ENCODE measurements around the gene SUPT4H1. TPM values are rescaled to one million over a fixed set of nuclear protein-coding genes. Genes with fewer than 3 reads are reported as not detected.

Gene SUPT4H1
- total and polyA plus RNA-seq, 9 of the 15 experiments (the other 6 are each of a cell fraction or from before 2014, with no cell fraction given) = 62.1 to 320 (median 117) TPM

DNA sequence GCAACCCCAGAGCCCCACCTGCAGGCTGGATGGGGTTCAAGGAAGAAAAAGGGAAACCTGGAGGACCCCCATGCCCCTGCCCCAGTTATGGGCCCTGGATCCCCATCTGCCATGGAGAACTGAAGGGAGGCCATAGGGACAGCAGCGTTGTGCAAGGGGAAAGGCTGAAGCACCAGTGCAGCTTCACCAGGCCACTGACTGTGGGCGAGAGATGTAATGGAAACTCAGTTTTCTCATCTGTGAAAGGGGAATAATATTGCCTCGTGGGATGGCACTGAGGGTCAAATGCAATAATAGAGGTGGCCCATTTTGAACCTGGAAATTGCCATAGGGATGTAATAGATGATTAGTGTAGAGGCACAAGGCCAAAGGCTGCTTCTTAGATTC lies 13.6 kb downstream of the SUPT4H1 start (continued):
- TF ChIP-seq, protein P1, sequence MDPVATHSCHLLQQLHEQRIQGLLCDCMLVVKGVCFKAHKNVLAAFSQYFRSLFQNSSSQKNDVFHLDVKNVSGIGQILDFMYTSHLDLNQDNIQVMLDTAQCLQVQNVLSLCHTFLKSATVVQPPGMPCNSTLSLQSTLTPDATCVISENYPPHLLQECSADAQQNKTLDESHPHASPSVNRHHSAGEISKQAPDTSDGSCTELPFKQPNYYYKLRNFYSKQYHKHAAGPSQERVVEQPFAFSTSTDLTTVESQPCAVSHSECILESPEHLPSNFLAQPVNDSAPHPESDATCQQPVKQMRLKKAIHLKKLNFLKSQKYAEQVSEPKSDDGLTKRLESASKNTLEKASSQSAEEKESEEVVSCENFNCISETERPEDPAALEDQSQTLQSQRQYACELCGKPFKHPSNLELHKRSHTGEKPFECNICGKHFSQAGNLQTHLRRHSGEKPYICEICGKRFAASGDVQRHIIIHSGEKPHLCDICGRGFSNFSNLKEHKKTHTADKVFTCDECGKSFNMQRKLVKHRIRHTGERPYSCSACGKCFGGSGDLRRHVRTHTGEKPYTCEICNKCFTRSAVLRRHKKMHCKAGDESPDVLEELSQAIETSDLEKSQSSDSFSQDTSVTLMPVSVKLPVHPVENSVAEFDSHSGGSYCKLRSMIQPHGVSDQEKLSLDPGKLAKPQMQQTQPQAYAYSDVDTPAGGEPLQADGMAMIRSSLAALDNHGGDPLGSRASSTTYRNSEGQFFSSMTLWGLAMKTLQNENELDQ (CRISPR knock-in tag; IDR thresholded peaks at IDR 0.05; ENCODE audit: borderline replicate concordance) = no peak
- TF ChIP-seq SRSF1 (IDR thresholded peaks at IDR 0.05; ENCODE audit: low read depth, low read length) = no peak
- TF ChIP-seq ATF3 (IDR thresholded peaks at IDR 0.05) = no peak
- no peak for TF ChIP-seq ATF3 (CRISPR knock-in tag; conservative IDR thresholded peaks at IDR 0.05)
- TF ChIP-seq, protein P2, sequence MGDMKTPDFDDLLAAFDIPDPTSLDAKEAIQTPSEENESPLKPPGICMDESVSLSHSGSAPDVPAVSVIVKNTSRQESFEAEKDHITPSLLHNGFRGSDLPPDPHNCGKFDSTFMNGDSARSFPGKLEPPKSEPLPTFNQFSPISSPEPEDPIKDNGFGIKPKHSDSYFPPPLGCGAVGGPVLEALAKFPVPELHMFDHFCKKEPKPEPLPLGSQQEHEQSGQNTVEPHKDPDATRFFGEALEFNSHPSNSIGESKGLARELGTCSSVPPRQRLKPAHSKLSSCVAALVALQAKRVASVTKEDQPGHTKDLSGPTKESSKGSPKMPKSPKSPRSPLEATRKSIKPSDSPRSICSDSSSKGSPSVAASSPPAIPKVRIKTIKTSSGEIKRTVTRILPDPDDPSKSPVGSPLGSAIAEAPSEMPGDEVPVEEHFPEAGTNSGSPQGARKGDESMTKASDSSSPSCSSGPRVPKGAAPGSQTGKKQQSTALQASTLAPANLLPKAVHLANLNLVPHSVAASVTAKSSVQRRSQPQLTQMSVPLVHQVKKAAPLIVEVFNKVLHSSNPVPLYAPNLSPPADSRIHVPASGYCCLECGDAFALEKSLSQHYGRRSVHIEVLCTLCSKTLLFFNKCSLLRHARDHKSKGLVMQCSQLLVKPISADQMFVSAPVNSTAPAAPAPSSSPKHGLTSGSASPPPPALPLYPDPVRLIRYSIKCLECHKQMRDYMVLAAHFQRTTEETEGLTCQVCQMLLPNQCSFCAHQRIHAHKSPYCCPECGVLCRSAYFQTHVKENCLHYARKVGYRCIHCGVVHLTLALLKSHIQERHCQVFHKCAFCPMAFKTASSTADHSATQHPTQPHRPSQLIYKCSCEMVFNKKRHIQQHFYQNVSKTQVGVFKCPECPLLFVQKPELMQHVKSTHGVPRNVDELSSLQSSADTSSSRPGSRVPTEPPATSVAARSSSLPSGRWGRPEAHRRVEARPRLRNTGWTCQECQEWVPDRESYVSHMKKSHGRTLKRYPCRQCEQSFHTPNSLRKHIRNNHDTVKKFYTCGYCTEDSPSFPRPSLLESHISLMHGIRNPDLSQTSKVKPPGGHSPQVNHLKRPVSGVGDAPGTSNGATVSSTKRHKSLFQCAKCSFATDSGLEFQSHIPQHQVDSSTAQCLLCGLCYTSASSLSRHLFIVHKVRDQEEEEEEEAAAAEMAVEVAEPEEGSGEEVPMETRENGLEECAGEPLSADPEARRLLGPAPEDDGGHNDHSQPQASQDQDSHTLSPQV (IDR thresholded peaks at IDR 0.05) = no peak; the same call in 1 of the 2 replicates
- no peak for TF ChIP-seq ZNF717 (CRISPR knock-in tag; IDR thresholded peaks at IDR 0.05)
- TF ChIP-seq TRIM24 (IDR thresholded peaks at IDR 0.05) = no peak
- TF ChIP-seq ZBTB1 (CRISPR knock-in tag; IDR thresholded peaks at IDR 0.05; ENCODE audit: borderline replicate concordance, low read depth) = no peak
- TF ChIP-seq ZNF444 (CRISPR knock-in tag; IDR thresholded peaks at IDR 0.05) = no peak
- peak; percentile 99 for TF ChIP-seq HDAC2 (IDR thresholded peaks at IDR 0.05)
- TF ChIP-seq JUND (IDR thresholded peaks at IDR 0.05; ENCODE audit: borderline replicate concordance, low read depth, low read length) = no peak
- TF ChIP-seq JUND (tag; IDR thresholded peaks at IDR 0.05; ENCODE audit: borderline replicate concordance, low read depth, low read length) = peak; percentile 35; the same call in 1 of the 3 replicates
- no peak for TF ChIP-seq SIRT6 (IDR thresholded peaks at IDR 0.05; ENCODE audit: low read depth, low read length)
- TF ChIP-seq, protein P3, sequence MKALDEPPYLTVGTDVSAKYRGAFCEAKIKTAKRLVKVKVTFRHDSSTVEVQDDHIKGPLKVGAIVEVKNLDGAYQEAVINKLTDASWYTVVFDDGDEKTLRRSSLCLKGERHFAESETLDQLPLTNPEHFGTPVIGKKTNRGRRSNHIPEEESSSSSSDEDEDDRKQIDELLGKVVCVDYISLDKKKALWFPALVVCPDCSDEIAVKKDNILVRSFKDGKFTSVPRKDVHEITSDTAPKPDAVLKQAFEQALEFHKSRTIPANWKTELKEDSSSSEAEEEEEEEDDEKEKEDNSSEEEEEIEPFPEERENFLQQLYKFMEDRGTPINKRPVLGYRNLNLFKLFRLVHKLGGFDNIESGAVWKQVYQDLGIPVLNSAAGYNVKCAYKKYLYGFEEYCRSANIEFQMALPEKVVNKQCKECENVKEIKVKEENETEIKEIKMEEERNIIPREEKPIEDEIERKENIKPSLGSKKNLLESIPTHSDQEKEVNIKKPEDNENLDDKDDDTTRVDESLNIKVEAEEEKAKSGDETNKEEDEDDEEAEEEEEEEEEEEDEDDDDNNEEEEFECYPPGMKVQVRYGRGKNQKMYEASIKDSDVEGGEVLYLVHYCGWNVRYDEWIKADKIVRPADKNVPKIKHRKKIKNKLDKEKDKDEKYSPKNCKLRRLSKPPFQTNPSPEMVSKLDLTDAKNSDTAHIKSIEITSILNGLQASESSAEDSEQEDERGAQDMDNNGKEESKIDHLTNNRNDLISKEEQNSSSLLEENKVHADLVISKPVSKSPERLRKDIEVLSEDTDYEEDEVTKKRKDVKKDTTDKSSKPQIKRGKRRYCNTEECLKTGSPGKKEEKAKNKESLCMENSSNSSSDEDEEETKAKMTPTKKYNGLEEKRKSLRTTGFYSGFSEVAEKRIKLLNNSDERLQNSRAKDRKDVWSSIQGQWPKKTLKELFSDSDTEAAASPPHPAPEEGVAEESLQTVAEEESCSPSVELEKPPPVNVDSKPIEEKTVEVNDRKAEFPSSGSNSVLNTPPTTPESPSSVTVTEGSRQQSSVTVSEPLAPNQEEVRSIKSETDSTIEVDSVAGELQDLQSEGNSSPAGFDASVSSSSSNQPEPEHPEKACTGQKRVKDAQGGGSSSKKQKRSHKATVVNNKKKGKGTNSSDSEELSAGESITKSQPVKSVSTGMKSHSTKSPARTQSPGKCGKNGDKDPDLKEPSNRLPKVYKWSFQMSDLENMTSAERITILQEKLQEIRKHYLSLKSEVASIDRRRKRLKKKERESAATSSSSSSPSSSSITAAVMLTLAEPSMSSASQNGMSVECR (CRISPR knock-in tag; IDR thresholded peaks at IDR 0.05) = no peak
- no peak for TF ChIP-seq GATA2 (CRISPR knock-in tag; IDR thresholded peaks at IDR 0.05)
- TF ChIP-seq ZNF354B (CRISPR knock-in tag; IDR thresholded peaks at IDR 0.05) = no peak
- TF ChIP-seq HLTF (IDR thresholded peaks at IDR 0.05) = 0 out of 2 replicates have a peak, but pooled peaks have one; percentile 13
- no peak for TF ChIP-seq DDX20 (tag; IDR thresholded peaks at IDR 0.05; ENCODE audit: low read depth)
- no peak for TF ChIP-seq ZNF143 (CRISPR knock-in tag; IDR thresholded peaks at IDR 0.05)
